Calu3 (cell line): ENCODE results near the gene BEST1. TPM values are rescaled to one million over a fixed set of nuclear protein-coding genes. Genes with fewer than 3 reads are reported as not detected.
"Not testable (repeated sequence)": the region's sequence is repeated elsewhere in the genome, so short reads cannot be mapped to it uniquely, and the experiment has no call there.

Experiments
- BruUV-seq: library from RNA; stranded (reverse); fragments of 400-500 nt; replicated peaks from 2 replicates; lab custom pipeline; 2021; lab: Mats Ljungman, UMichigan
- CTCF ChIA-PET: fragments of 300-600 bp; sonication (Branson Sonifier 250); formaldehyde crosslinking; loops from one replicate; lab custom pipeline; 2022; ENCODE audit warnings: antibody characterized with exemption; lab: Charles Lee
- DNase-seq: peaks from one replicate; pipeline ENCODE4 v3.0.0; 2022
- H3K27ac Mint-ChIP-seq: one replicate; pipeline ENCODE4 v1.8.0; 2022; ENCODE audit warnings: mixed read lengths; ENCODE audit not compliant: unreplicated experiment
- H3K27me3 Mint-ChIP-seq: one replicate; pipeline ENCODE4 v1.8.0; 2022; ENCODE audit warnings: mixed read lengths; ENCODE audit not compliant: unreplicated experiment
- H3K36me3 Mint-ChIP-seq: one replicate; pipeline ENCODE4 v1.8.0; 2022; ENCODE audit warnings: mild to moderate bottlenecking, moderate library complexity, mixed read lengths; ENCODE audit not compliant: insufficient read depth, unreplicated experiment
- H3K4me1 Mint-ChIP-seq: one replicate; pipeline ENCODE4 v1.8.0; 2022; ENCODE audit warnings: mild to moderate bottlenecking, low read depth, mixed read lengths; ENCODE audit not compliant: unreplicated experiment
- H3K4me3 Mint-ChIP-seq: one replicate; pipeline ENCODE4 v1.8.0; 2022; ENCODE audit warnings: mild to moderate bottlenecking, low read depth, moderate library complexity, mixed read lengths; ENCODE audit not compliant: unreplicated experiment
- H3K9me3 Mint-ChIP-seq: one replicate; pipeline ENCODE4 v1.8.0; 2022; ENCODE audit warnings: low read depth, mixed read lengths; ENCODE audit not compliant: unreplicated experiment
- intact Hi-C: fragments of 100-400 bp; cut with micrococcal nuclease; formaldehyde crosslinking; loops from one replicate; pipeline ENCODE4 v1.10.0; 2022; ENCODE audit not compliant: unreplicated experiment
- total RNA-seq: library from RNA; stranded (reverse); gene quantifications from 2 replicates; pipeline ENCODE4 v1.2.3, GENCODE V29; 2022
- TF ChIP-seq, protein P1 (sequence below): fragments of 200-600 bp; IDR thresholded peaks from one replicate; pipeline ENCODE4 v1.8.0; 2022; ENCODE audit warnings: antibody characterized with exemption; ENCODE audit not compliant: unreplicated experiment

The BEST1 gene
- total RNA-seq, 1 experiment from 2014 or later = 1.1 TPM

- peaks cover 30% of the 10 kb centered on the region for H3K27me3 Mint-ChIP-seq
- peaks cover 27% of the 10 kb centered on the region for H3K4me1 Mint-ChIP-seq
- peak overlapping the region; percentile 90 for H3K27ac Mint-ChIP-seq
- intact Hi-C loops = loop anchor here (5.0 to 10.0 kb wide), 2 partner anchors 103 to 155 kb away; partner anchors contain the start of genes FEN1 and TMEM258
- DNase-seq = peak; percentile 63
- CTCF ChIA-PET = interaction anchor here (0.6 to 4.4 kb wide), 8 partner anchors 9 to 510 kb away, joined by 5 to 96 read pairs (median 9); no protein-coding TSS in a partner anchor
- H3K36me3 Mint-ChIP-seq = peaks cover 9% of the 10 kb centered on the region
- TF ChIP-seq, protein P1, sequence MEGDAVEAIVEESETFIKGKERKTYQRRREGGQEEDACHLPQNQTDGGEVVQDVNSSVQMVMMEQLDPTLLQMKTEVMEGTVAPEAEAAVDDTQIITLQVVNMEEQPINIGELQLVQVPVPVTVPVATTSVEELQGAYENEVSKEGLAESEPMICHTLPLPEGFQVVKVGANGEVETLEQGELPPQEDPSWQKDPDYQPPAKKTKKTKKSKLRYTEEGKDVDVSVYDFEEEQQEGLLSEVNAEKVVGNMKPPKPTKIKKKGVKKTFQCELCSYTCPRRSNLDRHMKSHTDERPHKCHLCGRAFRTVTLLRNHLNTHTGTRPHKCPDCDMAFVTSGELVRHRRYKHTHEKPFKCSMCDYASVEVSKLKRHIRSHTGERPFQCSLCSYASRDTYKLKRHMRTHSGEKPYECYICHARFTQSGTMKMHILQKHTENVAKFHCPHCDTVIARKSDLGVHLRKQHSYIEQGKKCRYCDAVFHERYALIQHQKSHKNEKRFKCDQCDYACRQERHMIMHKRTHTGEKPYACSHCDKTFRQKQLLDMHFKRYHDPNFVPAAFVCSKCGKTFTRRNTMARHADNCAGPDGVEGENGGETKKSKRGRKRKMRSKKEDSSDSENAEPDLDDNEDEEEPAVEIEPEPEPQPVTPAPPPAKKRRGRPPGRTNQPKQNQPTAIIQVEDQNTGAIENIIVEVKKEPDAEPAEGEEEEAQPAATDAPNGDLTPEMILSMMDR = no peak
- H3K4me3 Mint-ChIP-seq = peak overlapping the region; percentile 40
- no peaks in the 10 kb centered on the region for H3K9me3 Mint-ChIP-seq
- BruUV-seq = TSS peak; percentile 84
These were observed 749 bp upstream of the BEST1 start for GRCh38 chr11:61949169-61950034.

DNA sequence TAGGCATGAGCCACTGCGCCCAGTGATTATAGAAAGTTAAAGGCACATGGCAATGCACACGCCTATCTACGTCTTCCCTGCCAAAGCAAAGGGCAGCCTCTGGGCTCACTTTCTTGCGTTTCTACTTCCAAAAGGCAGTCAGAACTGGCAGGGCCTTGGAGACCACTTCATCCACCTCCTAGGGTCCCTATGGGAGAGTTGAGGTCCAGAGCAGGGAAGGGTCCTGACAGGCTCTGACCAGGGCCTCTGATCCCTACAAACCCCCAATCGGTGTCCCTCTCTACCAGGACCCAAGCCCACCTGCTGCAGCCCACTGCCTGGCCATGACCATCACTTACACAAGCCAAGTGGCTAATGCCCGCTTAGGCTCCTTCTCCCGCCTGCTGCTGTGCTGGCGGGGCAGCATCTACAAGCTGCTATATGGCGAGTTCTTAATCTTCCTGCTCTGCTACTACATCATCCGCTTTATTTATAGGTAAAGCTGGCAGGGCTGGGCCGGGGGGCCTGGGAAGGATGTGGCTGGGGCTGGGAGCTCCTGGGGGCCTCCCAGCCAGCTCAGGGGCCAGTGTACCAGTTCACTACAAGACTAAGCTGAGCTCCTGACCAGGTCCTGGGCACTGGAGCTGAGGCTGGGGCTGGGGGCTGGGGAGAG, 1.5 kb downstream of the BEST1 start:
- Mint-ChIP-seq H3K4me3 (no peak overlapping the region), H3K36me3 (peaks cover 9% of the 10 kb centered on the region), H3K27ac (peak overlapping the region; percentile 31), H3K4me1 (peaks cover 27% of the 10 kb centered on the region), H3K27me3 (peaks cover 8% of the 10 kb centered on the region), H3K9me3 (no peaks in the 10 kb centered on the region)
- no TSS peak for BruUV-seq
- DNase-seq = no peak
- TF ChIP-seq, protein P1 = no peak
- intact Hi-C loops = no loop called here
- CTCF ChIA-PET = interaction anchor here (0.7 kb wide), 1 partner anchor 53 kb away, joined by 3 read pairs; no protein-coding TSS in a partner anchor

GRCh38 chr11:61952882-61953281, 2.7 kb downstream of the BEST1 start:
- H3K27ac Mint-ChIP-seq = no peak overlapping the region
- CTCF ChIA-PET = interaction anchor here (0.6 kb wide), 2 partner anchors 9 to 19 kb away, joined by 3 to 6 read pairs; no protein-coding TSS in a partner anchor
- H3K9me3 Mint-ChIP-seq = no peaks in the 10 kb centered on the region
- DNase-seq = no peak
- TF ChIP-seq, protein P1 = no peak
- peaks cover 17% of the 10 kb centered on the region for H3K4me1 Mint-ChIP-seq
- no TSS peak for BruUV-seq
- H3K27me3 Mint-ChIP-seq = no peaks in the 10 kb centered on the region
- no peak overlapping the region for H3K4me3 Mint-ChIP-seq
- peaks cover 9% of the 10 kb centered on the region for H3K36me3 Mint-ChIP-seq
- intact Hi-C loops = no loop called here

GRCh38 chr11:61953632-61954031, 3.5 kb downstream of the BEST1 start:
- H3K27ac Mint-ChIP-seq, H3K36me3 Mint-ChIP-seq, H3K4me3 Mint-ChIP-seq, DNase-seq, H3K9me3 Mint-ChIP-seq, intact Hi-C loops, BruUV-seq, H3K27me3 Mint-ChIP-seq: not testable (repeated sequence)
- CTCF ChIA-PET = interaction anchor here (0.6 kb wide), 1 partner anchor 18 kb away, joined by 3 read pairs; no protein-coding TSS in a partner anchor
- H3K4me1 Mint-ChIP-seq = peaks cover 17% of the 10 kb centered on the region
